PC-9 (cell line): ENCODE measurements around the gene RNF17. TPM values are rescaled to one million over a fixed set of nuclear protein-coding genes. Genes with fewer than 3 reads are reported as not detected.

Experiments used
- BruUV-seq: library from RNA; stranded (reverse); fragments of 400-500 nt; replicated peaks from 2 replicates; lab custom pipeline; 2021; lab: Mats Ljungman, UMichigan
- CTCF ChIA-PET: fragments of 300-600 bp; sonication (Branson Sonifier 250); formaldehyde crosslinking; loops from one replicate; lab custom pipeline; 2022; ENCODE audit warnings: antibody characterized with exemption; lab: Charles Lee
- POLR2A ChIA-PET: fragments of 300-600 bp; sonication (Branson Sonifier 250); formaldehyde crosslinking; loops from one replicate; lab custom pipeline; 2022; ENCODE audit warnings: antibody characterized with exemption; ENCODE audit not compliant: unreplicated experiment; lab: Charles Lee
- DNase-seq, 2 experiments: peaks; one replicate each; pipeline versions ENCODE4 v3.0.0 to v3.0.0-alpha.2; 2015 to 2022; ENCODE audit warnings: mixed read lengths in 1 of 2
- H2AFZ ChIP-seq: fragments of 200-600 bp; sonication (generic); 2 replicates; pipeline ENCODE4 v1.8.1; 2017; ENCODE audit warnings: antibody characterized with exemption
- H3F3A ChIP-seq: fragments of 200-600 bp; sonication (generic); 2 replicates; pipeline ENCODE4 v1.8.1; 2017; ENCODE audit warnings: antibody characterized with exemption, mild to moderate bottlenecking, low read depth; ENCODE audit not compliant: insufficient read depth
- H3K27ac ChIP-seq: fragments of 200-600 bp; sonication (generic); 2 replicates; pipeline ENCODE4 v1.6.1; 2016; ENCODE audit warnings: mixed run types
- H3K27me3 ChIP-seq: fragments of 200-600 bp; sonication (generic); 2 replicates; pipeline ENCODE4 v1.6.1; 2016; ENCODE audit warnings: low read depth, mixed run types; ENCODE audit not compliant: insufficient read depth
- H3K36me3 ChIP-seq: fragments of 200-600 bp; sonication (generic); 2 replicates; pipeline ENCODE4 v1.6.1; 2016; ENCODE audit warnings: low read depth, mixed run types
- H3K4me1 ChIP-seq: fragments of 200-600 bp; sonication (generic); replicated peaks from 2 replicates; pipeline ENCODE4 v1.6.1; 2016; ENCODE audit warnings: mixed run types; ENCODE audit not compliant: insufficient read depth
- H3K4me2 ChIP-seq: fragments of 200-600 bp; sonication (generic); 2 replicates; pipeline ENCODE4 v1.6.1; 2017; ENCODE audit warnings: mixed run types
- H3K4me3 ChIP-seq: fragments of 200-600 bp; sonication (generic); 2 replicates; pipeline ENCODE4 v1.6.1; 2016; ENCODE audit warnings: mixed run types
- H3K79me2 ChIP-seq: fragments of 200-600 bp; sonication (generic); 2 replicates; pipeline ENCODE4 v1.6.1; 2017; ENCODE audit warnings: low read depth, mixed run types
- H3K9me2 ChIP-seq: fragments of 200-600 bp; sonication (generic); 2 replicates; pipeline ENCODE4 v1.8.1; 2017; ENCODE audit warnings: mild to moderate bottlenecking; ENCODE audit not compliant: insufficient read depth
- H3K9me3 ChIP-seq: fragments of 200-600 bp; sonication (generic); 2 replicates; pipeline ENCODE4 v1.8.1; 2016; ENCODE audit warnings: low read depth; ENCODE audit not compliant: insufficient read depth
- H4K20me1 ChIP-seq: fragments of 200-600 bp; sonication (generic); 2 replicates; pipeline ENCODE4 v1.8.1; 2017; ENCODE audit not compliant: insufficient read depth
- EZH2 ChIP-seq: fragments of 200-600 bp; sonication (generic); IDR thresholded peaks from 2 replicates; pipeline ENCODE4 v1.8.0; 2017; ENCODE audit warnings: antibody characterized with exemption, low read depth
- intact Hi-C: fragments of 100-400 bp; cut with micrococcal nuclease; formaldehyde crosslinking; loops from one replicate; pipeline ENCODE4 v1.10.0; 2022; ENCODE audit not compliant: unreplicated experiment
- total RNA-seq: library from RNA; stranded (reverse); gene quantifications from 2 replicates; pipeline ENCODE4 v1.2.3, GENCODE V29; 2021
- TF ChIP-seq, protein P1 (sequence below): fragments of 200-600 bp; sonication (generic); conservative IDR thresholded peaks from 2 replicates; pipeline ENCODE4 v1.6.1; 2017; ENCODE audit warnings: mixed run types, antibody characterized with exemption, mild to moderate bottlenecking, moderate library complexity

Gene RNF17
- total RNA-seq, 1 experiment from 2014 or later: not detected

DNA sequence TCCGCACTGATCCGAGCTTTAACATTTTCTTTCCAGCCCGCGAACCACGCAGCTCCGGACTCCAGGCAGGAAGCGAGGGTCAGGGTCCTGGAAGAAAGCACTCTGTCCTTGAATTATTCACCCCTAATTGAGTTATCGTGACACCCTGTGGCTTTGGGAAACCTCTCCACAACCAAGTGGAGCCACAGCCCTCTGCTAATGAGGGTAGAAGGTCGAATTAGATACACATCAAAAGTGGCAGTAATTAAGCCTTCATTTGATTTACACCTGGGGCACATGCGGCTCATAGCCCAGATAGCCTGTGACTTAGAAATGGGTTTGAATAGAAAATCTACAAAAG lies 15.9 kb upstream of the RNF17 start:
- Histone ChIP-seq H2AFZ (no peak overlapping the region), H3F3A (no peaks in the 10 kb centered on the region), H3K9me3 (no peaks in the 10 kb centered on the region), H3K9me2 (no peaks in the 10 kb centered on the region), H3K4me1 (no peaks in the 10 kb centered on the region), H3K27me3 (0 out of 2 replicates have a peak, but pooled peaks cover 10% of the 10 kb centered on the region), H3K27ac (no peak overlapping the region), H3K4me2 (no peak overlapping the region), H3K36me3 (no peaks in the 10 kb centered on the region), H3K79me2 (no peaks in the 10 kb centered on the region), H4K20me1 (no peaks in the 10 kb centered on the region), H3K4me3 (no peak overlapping the region)
- intact Hi-C loops: no loop called here
- TF ChIP-seq, protein P1, sequence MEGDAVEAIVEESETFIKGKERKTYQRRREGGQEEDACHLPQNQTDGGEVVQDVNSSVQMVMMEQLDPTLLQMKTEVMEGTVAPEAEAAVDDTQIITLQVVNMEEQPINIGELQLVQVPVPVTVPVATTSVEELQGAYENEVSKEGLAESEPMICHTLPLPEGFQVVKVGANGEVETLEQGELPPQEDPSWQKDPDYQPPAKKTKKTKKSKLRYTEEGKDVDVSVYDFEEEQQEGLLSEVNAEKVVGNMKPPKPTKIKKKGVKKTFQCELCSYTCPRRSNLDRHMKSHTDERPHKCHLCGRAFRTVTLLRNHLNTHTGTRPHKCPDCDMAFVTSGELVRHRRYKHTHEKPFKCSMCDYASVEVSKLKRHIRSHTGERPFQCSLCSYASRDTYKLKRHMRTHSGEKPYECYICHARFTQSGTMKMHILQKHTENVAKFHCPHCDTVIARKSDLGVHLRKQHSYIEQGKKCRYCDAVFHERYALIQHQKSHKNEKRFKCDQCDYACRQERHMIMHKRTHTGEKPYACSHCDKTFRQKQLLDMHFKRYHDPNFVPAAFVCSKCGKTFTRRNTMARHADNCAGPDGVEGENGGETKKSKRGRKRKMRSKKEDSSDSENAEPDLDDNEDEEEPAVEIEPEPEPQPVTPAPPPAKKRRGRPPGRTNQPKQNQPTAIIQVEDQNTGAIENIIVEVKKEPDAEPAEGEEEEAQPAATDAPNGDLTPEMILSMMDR: no peak
- no peak for TF ChIP-seq EZH2
- no TSS peak for BruUV-seq
- DNase-seq: no peak
- ChIA-PET POLR2A (no interaction called here), CTCF (no interaction called here)

DNA sequence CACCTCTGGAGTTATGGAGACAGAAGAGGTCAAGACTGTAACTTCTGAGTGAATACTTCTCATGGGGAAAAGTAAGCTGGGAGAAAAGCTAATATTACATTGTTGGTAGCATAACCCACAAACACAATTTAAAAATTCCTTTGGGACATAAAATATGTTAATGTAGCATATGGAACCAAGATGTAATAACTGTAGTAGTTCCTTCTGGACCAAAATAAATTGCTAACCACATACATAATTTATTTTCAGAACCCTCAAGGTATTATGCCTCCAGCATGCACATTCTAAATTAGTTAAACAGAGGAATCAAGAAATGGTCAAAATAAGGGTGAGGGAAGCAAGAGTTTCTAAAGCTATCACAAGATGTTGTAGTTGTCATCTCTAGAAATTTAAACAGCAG lies 4.8 kb upstream of the RNF17 start:
- no peaks in the 10 kb centered on the region for H3K4me1 ChIP-seq

DNA sequence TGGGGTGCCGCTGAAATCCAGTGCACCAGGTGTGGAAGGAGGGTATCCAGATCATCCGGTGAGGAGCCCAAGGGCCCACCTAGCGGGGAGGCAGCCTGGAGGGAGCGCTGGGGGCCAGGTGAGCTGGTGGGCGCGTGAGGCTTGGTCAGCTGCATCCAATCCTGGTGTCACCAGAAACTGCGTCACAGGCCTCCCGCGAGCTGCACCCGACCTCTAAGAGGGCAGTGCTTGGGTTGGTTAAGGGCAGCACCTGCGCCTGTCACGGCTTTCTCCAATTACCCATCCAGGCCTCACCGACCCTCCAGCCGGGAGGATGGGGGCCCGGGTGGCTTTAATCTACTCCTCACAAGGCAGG lies 284 bp downstream of the RNF17 start:
- TF ChIP-seq EZH2: no peak
- TF ChIP-seq, protein P1: no peak
- Histone ChIP-seq H3K79me2 (no peaks in the 10 kb centered on the region), H2AFZ (no peak overlapping the region), H3K9me2 (no peaks in the 10 kb centered on the region; the same call in 1 of the 2 replicates), H3K4me1 (no peaks in the 10 kb centered on the region), H4K20me1 (no peaks in the 10 kb centered on the region), H3K4me2 (no peak overlapping the region), H3K9me3 (no peaks in the 10 kb centered on the region), H3K27me3 (no peaks in the 10 kb centered on the region), H3K36me3 (no peaks in the 10 kb centered on the region), H3K4me3 (no peak overlapping the region), H3F3A (no peaks in the 10 kb centered on the region), H3K27ac (no peak overlapping the region)
- ChIA-PET POLR2A (no interaction called here), CTCF (no interaction called here)
- no peak for DNase-seq
- BruUV-seq: no TSS peak
- intact Hi-C loops: no loop called here

More for the DNA sequence above, 4.8 kb upstream of the RNF17 start:
- Histone ChIP-seq H2AFZ (no peak overlapping the region), H3K27ac (no peak overlapping the region), H3K9me3 (no peaks in the 10 kb centered on the region), H3F3A (no peaks in the 10 kb centered on the region), H4K20me1 (no peaks in the 10 kb centered on the region), H3K79me2 (no peaks in the 10 kb centered on the region), H3K36me3 (no peaks in the 10 kb centered on the region), H3K27me3 (no peaks in the 10 kb centered on the region), H3K4me3 (no peak overlapping the region), H3K4me2 (no peak overlapping the region), H3K9me2 (no peaks in the 10 kb centered on the region; the same call in 1 of the 2 replicates)
- ChIA-PET POLR2A (interaction anchor here (0.7 kb wide), 1 partner anchor 65 kb away, joined by 18 read pairs; no protein-coding TSS in a partner anchor), CTCF (no interaction called here)
- BruUV-seq: no TSS peak
- TF ChIP-seq, protein P1: no peak
- TF ChIP-seq EZH2: no peak
- intact Hi-C loops: no loop called here
- DNase-seq: no peak
